DND-41 (cell line): ENCODE measurements around the gene TMPRSS6.

Experiments used
- CTCF ChIP-seq: IDR thresholded peaks from 2 replicates; pipeline ENCODE4 v1.5.1; 2012; ENCODE audit warnings: borderline replicate concordance, low read length, moderate library complexity, mild to moderate bottlenecking; ENCODE audit not compliant: poor library complexity, severe bottlenecking; ENCODE audit errors: extremely low read depth
- EZH2 ChIP-seq: IDR thresholded peaks from 3 replicates; pipeline ENCODE4 v1.6.1; 2012; ENCODE audit warnings: borderline replicate concordance, low read depth, mild to moderate bottlenecking, moderate library complexity, low read length, inconsistent platforms; ENCODE audit not compliant: severe bottlenecking

- TF ChIP-seq CTCF (no peak), EZH2 (no peak)
Observed at GRCh38 chr22:37019309-37020191, 90.0 kb downstream of the TMPRSS6 start, which contains the start of the genes MPST and TST.
